GM19193 (cell line): ENCODE measurements around the gene MREG.

Experiments
- POLR2A ChIP-seq: IDR thresholded peaks from 4 replicates; pipeline ENCODE4 v1.6.1; 2011; ENCODE audit not compliant: insufficient read depth, insufficient read length; ENCODE audit errors: extremely low read depth

The MREG gene

DNA sequence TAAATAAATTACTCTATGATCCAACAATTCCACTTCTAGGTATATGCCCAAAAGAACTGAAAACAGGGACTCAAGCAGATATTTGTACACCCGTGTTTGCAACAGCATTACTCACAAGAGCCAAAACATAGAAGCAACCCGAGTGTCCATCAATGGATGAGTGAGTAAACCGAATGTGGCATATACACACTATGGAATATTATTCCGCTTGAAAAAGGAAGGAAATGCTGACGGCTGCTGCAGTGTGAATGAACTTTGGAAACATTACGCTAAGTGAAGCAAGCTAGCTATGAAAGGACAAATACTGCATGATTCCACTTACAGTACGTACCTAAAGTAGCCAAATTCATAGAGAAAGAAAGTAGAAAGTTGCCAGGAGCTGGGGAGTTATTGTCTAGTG lies 32.2 kb downstream of the MREG start:
- TF ChIP-seq POLR2A = no peak

GRCh38 chr2:215979620-215980019 lies 33.7 kb downstream of the MREG start:
- TF ChIP-seq POLR2A = no peak

GRCh38 chr2:215974700-215975429 lies 38.5 kb downstream of the MREG start:
- no peak for TF ChIP-seq POLR2A

- TF ChIP-seq POLR2A = no peak
Measured at GRCh38 chr2:215973954-215974699, 39.2 kb downstream of the MREG start.

- TF ChIP-seq POLR2A = no peak
Measured at GRCh38 chr2:215973145-215973792, 40.1 kb downstream of the MREG start.

DNA sequence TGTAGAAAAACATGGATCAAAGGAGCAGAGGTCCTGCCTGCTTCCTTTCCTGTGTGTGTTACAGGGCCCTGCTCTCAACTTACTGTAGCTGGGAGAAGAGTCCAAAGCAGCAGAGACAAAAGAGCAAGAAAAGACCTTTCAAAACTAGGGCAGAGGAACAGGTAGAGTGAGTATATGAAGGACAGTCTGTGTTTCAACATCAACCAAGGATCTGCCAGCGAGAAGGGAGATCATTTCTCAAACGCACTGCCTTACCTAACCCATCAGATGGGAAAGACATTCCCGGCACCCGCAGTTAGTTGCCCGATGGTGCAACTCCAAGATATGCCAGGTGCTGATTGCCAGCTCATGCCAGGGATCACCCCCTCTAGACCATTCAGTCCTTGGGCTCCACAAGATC lies 41.7 kb downstream of the MREG start:
- no peak for TF ChIP-seq POLR2A

DNA sequence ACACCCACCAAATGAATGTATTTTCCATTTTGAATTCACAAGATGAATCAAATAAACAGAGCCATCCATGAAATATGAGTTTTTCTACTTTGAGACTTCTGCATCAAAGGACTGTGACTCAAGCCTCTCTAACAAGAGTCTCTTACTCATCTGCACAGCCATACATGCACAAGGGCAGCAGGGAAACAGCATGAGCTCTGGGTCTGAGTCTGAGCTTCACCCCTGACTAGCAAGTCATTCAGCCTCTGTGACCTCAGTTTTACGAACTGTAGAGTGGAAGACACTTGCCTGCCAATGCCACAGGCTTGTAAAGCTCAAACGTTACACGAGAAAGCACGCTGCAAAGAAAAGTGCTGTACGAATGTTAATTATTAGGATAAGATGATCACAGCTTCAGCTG lies 42.9 kb downstream of the MREG start:
- no peak for TF ChIP-seq POLR2A

DNA sequence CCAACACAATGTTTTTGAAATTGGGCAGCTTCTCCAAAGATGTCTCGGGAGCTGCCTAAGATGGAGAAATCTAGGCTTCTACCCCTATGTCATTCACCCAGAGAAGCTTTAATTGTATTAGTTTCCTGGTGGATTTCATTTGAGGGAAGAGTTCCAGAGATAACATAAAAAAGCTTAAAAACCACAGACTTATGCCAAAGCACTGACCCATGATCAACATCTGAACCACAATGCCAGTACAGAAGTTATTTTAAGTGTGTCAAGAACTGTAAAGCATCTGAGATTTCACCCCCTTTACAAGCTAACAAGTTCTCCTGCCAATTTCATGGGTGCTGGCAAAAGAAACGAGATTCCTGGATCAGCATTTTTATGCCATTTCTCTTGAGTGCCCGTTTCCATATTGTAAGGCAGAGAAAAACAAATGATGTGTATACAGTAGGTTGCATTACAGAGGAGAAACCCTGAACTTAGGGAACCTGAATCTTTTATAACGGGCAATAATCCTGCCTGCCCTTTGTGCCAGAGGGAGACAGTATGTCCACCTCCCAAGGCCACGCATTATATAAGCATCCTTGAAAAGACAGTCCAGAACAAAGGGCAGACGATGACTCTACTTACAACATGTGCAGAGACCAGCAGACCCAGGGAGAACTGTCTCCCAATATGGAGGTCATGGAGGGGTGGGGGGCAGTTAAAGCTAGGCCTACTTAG lies 44.1 kb downstream of the MREG start:
- no peak for TF ChIP-seq POLR2A

- TF ChIP-seq POLR2A = no peak
Measured at GRCh38 chr2:215968499-215968898, 44.9 kb downstream of the MREG start.

DNA sequence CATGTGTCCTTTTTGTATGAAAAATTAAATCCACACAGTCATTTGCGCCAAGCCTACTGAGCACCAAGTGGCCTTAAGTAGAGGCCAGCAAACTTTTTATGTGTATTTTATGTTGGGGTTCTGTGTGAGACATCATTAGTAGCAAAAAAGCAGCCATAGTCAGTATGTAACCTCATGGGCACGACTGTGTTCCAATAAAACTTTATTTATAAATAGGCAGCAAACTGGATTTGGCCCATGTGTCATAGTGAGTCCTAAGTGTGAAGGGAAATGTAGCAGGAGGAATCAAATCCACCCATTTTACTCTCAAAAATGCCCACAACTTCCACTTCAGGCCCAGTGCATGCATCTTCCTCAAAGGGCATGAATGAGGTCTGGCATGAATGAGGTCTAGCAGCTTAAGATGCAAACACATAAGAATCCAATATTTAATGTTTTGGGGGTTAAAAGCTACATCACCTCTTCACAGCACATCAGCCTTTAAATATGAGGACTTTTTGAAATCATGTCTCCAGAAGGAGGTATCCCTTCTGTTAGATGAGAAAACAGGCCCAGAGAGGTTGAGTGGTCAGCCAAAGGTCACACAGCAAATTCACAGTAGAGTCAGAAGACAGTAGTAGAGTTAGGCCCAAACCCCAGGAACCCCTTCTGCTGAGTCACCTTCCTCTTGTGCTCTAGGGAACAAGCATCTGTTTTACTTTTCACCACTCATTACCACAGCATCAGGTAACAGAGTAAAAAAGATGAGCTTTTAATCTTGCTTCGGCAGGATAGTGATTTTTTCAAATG lies 45.6 kb downstream of the MREG start:
- no peak for TF ChIP-seq POLR2A

DNA sequence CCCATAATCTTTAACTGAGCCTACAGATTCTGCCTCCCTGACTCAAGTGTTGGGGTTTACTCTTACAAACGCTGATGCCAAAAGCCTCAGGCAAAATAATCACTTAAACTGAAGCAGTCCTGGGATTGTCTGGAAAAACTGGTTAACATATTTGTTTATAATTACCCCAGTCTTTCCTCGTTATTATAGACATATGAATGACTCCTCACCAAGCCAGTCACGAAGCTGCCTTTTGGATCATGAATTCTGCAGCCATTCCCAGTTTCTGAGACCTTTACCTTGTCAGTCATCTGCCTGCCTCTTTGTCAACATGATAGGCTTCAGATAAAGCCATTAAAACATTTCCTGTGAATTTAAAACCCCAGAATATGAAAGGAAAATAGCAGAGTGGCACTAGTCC lies 46.4 kb downstream of the MREG start:
- no peak for TF ChIP-seq POLR2A

DNA sequence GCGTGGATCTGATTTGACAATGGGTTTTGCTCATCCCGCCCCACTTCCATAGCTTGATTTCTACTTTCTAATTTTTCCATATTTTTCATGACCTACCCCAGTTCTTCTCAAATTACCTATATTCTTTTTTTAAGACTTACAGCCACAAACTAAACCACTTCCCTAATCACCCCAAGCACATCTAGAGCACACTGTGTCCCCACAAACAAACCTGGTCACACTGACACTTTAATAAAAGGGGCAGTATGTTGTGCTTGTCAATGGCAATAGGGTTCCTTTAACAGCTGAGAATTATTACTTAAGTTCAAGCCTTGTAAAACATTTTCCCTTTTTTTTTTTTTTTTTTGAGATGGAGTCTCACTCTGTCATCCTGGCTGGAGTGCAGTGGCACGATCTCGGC lies 47.1 kb downstream of the MREG start:
- TF ChIP-seq POLR2A = no peak

DNA sequence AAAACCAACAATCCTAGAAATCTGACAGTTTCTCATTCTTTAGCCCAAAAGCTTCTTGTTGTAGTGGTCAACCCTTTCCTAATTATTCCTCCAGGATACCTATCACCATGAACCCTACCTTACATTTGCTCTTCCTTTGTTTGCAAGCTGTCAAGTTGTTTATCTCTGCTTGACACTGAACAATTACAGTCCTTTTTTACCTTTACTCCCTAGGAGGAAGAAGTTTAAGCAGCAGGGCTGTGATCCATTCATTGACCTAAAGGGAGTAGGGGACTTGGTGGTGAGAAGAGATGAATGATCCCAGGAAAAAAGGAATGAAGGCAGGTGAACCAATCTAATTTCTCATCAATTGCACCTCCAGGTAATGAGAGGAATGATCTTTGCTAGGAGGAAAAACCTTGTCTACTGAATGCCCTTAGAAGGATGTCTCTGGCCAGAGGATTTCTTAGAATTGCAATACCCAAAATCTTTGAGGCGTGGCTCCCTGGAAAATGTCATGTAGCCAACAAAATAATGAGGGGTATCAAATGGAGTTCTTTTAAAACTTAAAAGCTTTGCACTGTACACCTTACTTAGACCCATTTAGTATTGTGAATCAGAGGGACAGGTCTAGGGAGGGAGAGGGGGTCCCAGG lies 47.7 kb downstream of the MREG start:
- no peak for TF ChIP-seq POLR2A

- TF ChIP-seq POLR2A = no peak
Measured at GRCh38 chr2:215961981-215962380, 51.4 kb downstream of the MREG start.
